Stimulated activated CD4-positive, alpha-beta T cell treated with anti-CD3 and anti-CD28 coated beads, Interleukin-4, amount 100 ng/mL, for 4 hours (primary cell): ENCODE results near the gene ARPC3.
A peak's percentile ranks its signal among the peaks of the same experiment; 100 is the strongest.
"Not testable (repeated sequence)": the region's sequence is repeated elsewhere in the genome, so short reads cannot be mapped to it uniquely, and the experiment has no call there.

Experiments
- DNase-seq, 2 experiments: peaks; one replicate each; pipeline ENCODE4 v3.0.0-alpha.2; 2020

The ARPC3 gene

GRCh38 chr12:110410086-110410485 is 40.1 kb downstream of the ARPC3 start:
- not testable (repeated sequence) for DNase-seq

- not testable (repeated sequence) for DNase-seq
Observed at GRCh38 chr12:110405126-110405662, 44.9 kb downstream of the ARPC3 start.

GRCh38 chr12:110403976-110404682 is 46.0 kb downstream of the ARPC3 start:
- peak; percentile 74 to 76 for DNase-seq

GRCh38 chr12:110403146-110403975 is 46.8 kb downstream of the ARPC3 start, which contains the start of gene ANAPC7:
Gene ANAPC7, minus strand, starts transcription at chr12:110403708. Its CDS starts 81 bp downstream, at chr12:110403627.
- peak; percentile 80 to 81 for DNase-seq
